G401.6 (cell line): ENCODE measurements around the gene CLEC2L.
"Not testable (repeated sequence)": the region's sequence is repeated elsewhere in the genome, so short reads cannot be mapped to it uniquely, and the experiment has no call there.

ENCODE experiments used
- FAIRE-seq: peaks from 2 replicates; lab custom pipeline; 2012; peaks lifted over from hg19 to GRCh38; lab: Jason Lieb, UNC

The CLEC2L gene

DNA sequence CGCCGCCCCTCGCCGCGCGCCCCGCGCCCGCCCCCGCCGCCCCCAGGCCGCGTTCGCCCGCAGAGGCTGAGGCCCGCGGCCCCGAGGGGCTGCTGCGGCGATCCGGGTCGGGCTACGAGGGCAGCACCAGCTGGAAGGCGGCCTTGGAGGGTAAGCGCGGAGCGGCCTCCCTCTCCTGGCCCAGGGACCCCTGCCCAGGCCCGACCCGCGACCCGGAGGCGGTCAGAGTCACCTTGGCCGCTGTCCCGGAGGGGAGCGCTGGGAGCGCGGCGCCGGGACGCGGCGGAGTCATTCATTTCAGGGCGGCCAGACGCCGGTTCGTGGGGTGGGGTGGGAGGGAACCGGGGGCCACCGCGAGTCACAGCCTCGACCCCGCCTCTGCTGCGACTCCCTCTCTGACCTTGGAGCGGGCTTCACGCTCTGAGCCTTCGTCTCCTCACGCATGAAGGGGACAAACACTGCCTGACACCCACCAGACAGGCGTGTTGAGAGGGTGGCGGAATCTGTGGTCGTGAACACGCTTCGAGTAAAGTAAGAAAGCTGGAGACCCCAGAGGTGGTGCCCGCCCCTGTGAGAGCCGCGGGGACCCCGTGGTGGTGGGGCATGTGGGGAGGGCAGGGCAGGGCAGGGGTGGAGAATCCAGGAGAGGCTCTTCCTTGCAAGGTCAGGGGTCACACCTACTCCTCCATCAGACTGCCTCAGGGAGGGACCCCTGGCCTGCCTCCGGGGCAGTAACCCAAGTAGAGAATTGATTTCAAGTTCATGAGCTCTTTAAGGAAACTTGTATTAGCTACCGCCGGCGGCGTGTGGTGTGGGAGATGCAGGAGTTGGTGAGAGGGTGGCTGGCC is 707 bp downstream of the CLEC2L start:
- FAIRE-seq, result no peak

DNA sequence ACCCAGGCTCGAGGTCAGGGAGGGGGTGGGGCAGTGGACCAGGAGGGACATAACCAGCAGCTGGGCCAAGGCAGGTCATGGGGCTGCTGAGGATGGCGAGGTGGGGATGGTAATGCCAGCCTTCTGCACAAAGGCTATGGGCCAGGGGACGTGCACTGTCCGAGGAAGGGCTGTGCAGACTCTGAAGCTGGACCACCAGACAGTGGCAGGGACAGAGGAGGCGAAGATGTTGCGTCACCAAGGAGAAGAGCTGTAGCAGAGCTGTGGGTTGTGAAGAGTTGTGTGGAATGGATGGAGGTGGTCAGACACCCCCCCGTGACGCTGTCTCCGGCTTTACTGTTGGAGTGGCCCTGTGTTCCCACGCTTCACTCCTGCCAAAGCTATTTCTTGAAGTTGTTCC is 1.8 kb downstream of the CLEC2L start:
- FAIRE-seq, result no peak

DNA sequence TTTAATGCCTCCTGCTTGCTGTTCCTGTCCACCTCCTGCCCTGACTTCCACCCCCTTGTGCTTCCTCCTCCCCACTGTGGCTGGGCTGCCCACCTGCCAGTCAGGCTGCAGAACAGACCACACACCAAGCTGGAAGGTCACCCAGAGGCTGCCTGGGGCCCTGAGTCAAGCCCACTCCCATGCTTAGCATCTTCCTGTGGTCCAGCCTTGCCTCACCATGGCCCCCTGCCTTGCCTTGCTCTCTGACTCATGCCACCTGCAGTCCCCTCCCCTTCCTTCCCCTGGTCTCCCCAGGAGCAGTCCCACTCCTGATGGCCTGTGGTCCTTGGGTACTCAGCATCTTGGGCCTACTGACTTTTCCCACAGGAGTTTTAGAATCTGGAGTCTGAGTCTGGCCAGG is 2.3 kb downstream of the CLEC2L start:
- FAIRE-seq, result no peak

DNA sequence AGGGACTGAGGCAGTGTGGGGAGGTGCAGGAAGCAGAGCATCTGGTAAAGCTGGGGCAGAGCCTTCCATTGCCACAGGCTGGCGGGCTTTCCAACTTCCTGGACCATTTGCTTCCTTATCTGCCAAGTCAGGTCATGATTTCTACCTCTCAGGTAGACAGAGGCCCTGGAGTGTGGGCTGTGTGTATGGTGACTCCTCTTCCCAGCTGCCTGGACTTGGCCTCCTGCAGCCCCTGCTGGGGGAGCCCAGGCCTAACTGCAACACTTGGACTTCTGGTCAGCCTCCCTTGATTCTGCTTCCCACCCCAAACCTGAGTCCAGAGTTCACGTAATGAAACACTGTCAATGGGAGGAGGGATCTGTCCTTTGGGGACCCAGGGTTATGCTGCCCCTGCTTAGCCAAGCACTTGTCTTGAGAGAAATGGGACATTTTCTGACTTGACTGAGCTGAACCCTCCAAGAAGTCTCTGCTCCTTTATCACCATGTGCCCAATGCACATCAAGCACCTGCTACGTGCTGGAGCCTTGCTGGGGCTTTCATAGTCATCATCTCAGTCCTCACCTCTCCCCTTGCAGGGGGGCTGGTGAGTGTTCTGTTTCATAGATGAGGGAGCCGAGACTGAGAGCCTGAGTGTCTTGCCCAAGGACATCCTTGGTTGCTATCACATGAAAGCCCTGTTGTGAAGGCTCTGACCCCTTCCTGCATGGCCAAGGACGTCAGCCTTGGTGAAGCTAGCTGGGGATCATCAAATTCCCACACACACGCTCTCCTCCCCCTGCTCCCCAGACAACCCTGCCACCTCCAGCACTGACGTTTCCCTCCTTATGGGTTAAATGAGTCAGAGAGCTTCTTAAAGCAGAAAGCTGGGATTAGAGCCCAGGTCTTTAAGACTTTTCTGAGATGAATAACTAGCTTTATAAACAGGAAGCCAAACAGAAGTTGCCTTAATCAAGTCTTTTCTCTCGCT is 3.4 kb downstream of the CLEC2L start:
- no peak for FAIRE-seq

DNA sequence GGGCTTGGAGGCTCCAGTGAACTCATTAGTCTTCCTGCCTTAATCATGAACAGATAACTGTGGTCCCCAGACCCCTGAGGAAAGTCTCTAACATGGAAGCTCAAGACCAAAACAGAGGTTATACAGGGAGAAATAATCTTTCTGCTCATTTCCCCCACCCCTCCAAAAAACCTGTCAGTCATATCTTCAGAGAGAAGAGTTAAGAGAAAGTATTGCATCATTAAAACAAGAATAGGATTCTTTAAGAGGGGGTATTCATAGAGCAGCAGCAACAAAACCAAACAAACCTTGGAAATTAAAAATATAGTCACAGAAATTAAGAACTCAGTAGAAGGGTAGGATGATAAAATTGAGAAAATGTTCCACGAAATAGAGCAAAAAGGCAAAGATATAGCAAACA is 7.6 kb downstream of the CLEC2L start:
- no peak for FAIRE-seq

DNA sequence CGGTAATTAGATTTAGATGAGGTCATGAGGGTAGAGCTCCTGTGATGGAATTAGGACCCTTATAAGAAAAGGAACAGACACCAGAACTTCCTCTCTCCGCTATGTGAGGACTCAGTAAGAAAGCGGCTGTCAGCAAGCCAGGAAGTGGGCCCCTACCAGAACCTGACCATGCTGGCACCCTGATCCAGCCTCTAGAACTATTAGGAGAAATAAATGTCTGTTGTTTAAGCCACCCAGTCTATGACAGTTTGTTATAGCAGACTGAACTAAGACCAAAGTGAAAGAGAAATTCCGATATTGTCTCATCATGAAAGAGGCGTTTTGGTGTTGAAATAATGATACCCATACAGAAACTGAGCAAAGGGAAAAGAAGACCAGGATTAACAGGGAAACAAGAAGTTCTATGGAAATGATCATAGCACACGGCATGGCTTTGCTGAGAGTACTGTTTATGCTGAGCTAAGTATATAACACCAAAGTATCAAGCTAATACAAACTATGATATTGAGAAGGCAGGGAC is 9.2 kb downstream of the CLEC2L start:
- FAIRE-seq, result no peak

DNA sequence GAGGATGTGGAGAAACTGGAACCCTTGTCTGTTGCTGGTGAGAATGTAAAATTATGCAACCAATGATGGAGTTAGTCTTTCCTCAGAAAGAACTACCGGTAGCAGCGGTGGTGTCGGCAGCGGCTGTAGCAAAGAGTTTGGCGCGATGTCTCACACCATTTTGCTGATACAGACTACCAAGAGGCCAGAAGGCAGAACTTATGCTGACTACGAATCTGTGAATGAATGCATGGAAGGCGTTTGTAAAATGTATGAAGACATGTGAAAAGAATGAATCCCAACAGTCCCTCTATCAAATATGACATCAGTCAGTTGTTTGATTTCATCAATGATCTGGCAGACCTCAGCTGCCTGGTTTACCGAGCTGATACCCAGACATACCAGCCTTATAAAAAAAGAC is 10.6 kb downstream of the CLEC2L start:
- FAIRE-seq, result no peak

DNA sequence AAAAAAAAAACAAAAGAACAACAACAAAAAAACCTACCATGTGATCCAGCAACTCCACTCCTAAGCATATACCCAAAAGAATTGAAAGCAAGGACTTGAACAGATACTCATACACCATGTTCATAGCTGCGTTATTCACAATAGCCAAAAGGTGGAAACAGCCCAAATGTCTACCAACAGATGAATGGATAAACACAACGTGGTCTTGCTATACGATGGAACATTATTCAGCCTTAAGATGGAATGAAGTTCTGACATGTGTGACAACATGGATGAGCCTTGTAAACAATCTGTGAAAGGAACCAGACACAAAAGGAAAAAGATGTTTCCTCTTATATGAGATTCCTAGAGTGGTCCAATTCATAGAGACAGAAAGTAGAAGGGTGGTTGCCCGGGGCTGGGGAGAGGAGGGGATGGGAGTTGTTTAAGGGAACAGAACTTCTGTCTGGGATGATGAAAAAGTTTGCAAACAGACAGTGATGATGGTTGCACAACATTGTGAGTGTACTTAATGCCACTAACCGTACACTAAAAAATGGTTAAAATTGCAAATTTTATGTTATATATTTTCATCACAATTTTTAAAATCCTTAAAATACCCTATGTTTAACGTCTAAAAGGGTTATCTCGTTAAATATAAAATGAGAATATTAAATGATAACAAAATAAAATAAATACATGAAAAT is 11.6 kb downstream of the CLEC2L start:
- FAIRE-seq, result no peak

DNA sequence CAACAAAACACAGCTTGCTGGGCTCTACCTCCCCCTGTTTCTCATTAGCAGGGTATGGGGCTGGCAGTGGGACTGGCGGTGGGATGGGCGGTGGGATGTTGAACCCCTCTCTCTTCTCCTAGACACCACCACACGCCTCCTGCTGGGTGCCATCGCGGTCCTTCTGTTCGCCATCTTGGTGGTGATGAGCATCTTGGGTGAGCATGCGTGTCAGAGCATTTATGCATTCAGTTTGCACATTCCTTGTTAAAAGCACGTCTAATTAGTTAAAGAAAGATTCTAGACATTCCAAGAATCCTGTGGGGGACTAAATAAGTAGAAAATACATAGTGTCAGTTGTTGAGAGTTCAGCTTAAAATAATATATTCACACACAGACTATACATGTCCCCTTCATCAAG is 12.7 kb downstream of the CLEC2L start:
- FAIRE-seq, result no peak

DNA sequence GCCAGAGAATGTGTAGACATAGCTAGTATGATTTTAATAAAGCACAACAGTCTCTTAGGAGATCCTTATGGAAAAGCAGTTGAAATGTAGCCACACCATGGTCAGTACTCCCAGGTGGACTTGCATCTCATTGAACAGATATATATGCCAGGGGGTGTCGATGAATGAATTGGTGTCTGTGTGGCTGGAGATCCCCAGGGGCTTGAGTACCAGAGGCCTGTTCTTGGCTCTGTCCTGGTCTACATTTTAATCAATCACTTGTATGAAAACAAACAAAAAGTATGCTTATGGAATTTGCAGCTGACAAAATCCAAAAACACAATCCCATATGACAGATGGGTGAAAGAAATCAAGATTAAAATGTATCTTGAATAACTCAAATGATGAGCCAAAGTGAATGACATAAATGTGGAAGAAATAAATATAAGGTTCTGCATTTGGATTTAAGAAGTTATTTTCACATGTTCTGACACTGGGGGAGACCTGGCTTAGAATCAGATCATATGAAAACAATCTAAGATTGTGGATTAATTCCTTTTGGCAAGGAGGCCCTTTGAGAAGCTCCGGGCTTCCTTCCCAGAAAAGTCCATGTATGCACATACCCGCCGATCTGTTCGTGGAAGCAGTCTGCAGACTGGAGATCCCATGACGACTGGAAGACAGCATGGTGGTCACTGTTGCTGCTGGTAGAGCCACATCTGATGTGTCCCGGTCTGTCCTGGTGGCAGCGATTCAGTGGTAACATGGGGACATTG is 15.6 kb downstream of the CLEC2L start:
- FAIRE-seq, result no peak

DNA sequence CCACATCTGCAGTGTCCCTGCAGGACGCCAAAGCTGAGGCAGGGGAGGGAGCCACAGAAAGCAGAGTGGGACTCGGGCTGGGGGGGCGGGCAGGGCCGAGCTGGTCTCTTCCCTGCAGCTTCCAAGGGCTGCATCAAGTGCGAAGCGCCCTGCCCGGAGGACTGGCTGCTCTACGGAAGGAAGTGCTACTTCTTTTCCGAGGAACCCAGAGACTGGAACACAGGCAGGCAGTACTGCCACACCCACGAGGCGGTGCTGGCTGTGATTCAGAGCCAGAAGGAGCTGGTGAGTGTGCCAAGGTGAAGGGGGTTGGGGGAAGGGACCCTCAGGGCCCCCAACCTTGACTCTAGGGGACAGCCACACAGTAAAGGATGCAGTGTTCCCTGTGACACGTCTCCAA is 16.7 kb downstream of the CLEC2L start:
- FAIRE-seq, result no peak

DNA sequence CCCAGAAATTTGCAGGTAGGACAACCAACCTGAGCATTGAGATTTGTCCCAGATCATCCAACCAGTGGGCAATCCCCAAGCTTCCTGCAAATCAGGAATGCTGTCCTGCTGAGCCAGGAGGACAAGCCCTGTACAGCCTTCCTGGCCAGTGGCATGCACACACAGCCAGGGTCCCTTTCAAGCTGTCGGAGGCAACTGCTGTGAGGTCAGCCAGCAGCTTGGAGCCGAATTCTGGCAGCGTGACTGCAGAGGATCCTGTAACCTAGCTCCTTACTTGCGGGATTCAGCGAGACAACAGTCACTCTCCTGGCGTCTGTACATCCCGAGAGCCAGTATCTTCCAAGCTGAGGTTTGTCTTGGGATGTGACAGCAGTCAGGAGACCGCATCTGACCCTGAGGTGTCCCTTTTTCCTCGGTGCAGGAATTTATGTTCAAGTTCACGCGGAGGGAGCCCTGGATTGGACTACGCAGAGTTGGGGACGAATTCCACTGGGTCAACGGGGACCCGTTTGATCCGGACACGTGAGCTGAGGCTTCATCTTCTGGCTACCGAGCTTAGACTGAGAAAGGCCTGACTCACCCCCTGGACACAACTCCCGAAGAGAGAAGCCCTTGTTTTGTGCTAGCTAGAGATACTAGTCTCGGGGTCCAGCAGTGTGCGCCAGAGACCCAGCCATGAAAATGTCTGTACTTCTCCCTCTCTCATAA is 18.3 kb downstream of the CLEC2L start:
- FAIRE-seq, result no peak

DNA sequence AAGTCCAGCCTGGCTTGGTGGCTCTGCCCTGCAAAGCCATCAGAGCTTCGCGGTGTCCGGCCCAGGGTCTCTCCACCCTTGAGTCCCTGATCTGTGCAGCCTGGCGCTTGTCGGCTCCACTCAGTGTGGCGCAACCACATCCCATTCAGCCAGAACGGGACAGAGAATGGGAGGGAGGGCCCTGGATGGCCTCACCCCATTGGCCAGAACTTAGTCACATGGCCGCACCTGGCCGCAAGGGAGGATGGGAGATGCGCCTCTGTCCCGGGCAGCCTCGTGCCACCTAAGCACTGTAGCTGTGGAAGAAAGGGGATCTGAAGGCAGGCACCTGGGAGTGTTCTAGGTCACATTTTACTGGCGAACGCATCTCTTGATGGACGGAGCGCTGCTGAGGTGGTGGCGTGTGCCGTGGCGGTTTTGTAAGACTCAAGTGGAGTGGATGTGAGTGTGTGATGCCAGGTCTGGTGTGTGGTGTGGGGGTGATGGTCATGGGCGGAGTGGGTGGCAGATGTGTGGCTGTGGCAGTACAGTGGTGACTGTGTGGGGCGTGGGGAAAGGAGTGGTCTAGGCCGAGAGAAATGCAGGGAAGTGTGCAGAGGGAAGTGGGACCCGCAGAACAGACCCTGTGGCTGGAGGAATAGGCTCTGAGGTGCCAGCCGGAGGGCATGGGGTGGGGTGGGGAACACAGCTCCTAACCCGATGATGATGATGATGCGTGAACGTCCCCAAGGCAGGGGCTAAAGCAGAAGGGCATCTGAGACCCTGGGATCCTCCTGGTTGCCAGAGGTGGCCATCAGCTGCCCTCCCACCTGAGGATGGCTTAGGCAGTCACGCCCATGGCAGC is 19.0 kb downstream of the CLEC2L start:
- no peak for FAIRE-seq

DNA sequence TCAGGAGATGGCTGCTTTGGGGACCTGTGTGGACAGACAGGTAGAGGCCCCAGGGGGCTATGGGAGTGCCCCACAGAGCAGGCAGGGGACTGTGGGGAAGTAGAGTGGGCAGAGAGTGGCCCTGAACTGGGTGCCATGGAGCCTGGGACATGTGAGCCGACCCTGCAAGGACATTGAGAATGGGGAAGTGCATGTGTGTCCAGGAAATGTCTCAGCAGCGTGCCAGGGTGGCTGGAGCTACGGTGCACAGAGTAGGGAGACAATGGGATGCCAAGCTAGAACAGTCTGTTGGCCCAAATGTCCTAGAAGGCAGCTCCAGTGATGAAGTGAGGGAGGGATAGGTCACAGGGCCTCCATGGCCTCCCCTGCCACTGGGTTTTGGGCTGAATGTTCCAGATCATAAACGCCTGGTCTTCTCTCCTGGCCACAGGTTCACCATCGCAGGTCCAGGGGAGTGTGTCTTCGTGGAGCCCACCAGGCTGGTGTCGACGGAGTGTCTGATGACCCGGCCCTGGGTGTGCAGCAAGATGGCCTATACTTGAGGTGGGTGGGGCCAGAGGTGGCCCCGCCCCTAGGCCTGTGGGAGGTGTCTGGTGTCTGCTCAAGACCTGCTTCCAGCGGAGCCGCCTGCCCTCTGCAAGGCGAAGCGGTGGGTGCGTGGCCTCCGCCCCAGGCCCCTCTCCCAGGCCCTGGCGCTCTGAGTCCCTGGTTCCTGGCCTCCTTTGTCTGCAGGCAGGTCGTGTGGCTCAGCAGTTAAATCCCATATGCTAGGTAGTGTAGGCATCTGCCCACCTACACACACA is 20.5 kb downstream of the CLEC2L start:
- FAIRE-seq, result no peak

DNA sequence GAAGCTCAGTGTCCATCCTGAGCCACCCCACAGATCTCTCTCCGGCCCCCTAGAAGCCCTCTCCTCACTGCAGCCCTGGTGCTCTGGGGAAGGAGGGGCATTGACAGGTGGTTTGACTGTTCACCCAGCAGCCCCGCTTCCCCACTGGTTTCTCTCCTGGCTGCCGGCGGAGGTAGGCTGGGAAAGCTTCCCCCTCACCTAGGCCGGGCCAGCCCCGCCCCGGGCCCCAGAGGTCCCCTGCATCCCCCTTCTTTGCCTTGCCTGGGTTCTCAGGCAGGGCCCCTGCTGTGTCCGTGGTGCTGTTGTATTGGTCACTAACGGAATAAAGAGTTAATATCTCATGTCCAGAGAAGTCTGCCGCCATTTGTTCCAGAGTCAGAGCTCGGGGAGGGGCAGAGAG is 21.2 kb downstream of the CLEC2L start:
- no peak for FAIRE-seq

DNA sequence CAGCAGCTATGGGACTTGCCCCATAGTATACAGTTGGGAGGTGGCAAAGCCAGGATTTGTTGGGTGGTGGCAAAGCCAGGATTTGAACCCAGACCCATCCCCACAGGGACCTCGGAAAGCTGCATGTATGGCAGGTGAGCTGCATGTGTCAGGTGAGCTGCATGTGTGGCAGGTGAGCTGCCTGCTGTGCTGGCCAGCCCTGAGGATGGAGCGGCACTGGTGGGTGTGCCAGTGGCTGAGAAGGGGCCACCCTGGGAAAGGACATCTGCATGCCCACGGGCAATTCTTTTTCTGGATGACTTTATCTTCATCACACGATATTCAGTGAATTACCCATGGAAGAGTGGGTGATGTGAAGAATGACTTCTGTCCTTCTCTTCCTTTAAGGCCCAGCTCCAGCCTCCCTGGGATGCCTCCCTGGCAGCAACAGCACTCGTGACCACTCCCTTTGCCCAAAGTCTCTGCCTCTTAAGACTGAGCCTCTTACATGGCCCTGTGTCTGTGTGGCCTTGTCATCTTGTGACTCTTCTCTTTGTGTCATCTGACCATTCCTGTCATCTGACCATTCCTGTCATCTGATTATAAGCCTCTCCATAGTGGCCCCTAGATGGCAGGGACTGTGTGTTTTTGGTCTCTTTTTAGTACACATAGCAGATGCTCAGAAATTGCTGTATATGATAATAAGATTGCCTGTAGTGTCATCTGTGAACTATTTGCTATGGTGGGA is 25.0 kb downstream of the CLEC2L start:
- no peak for FAIRE-seq

DNA sequence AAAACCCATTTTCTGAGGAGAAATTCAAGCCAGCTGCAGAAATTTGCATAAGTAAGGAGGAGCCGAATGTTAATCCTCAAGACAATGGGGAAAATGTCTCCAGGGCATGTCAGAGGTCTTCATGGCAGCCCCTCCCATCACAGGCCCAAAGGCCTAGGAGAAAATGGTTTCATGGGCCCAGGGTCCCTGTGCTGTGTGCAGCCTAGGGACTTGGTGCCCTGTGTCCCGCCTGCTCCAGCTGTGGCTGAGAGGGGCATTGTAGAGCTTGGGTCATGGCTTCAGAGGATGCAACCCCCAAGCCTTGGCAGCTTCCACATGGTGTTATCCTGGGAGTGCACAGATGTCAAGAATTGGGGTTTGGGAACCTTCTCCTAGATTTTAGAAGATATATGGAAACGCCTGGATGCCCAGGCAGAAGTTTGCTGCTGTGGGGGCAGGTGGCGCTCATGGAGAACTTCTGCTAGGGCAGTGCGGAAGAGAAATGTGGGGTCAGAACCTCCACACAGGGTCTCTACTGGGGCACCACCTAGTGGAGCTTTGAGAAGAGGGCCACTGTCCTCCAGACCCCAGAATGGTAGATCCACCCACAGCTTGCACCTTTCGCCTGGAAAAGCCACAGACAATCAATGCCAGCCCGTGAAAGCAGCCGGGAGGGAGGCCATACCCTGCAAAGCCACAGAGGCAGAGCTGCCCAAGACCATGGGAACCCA is 30.7 kb downstream of the CLEC2L start:
- not testable (repeated sequence) for FAIRE-seq
